Measurements from ENCODE around the gene PAPOLB.

Gene PAPOLB

DNA sequence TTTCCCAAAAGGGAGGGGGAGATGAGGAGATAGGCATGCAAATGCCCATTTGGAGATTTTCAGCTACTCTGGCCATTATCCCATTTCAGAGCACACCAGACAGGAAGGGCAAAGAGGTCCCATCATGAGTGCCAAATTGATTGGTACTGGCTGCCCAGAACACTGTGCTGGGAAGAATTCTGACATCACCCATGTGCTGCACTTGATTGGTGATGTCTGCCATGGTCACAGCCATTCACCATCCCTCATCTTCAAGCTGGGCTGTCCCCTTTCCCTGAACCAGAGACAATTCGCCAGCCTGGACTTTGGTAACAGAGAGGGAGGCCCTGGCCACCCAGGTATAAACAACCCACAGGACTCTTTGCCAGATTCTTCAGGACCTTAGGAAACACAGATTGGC lies 44.9 kb upstream of the PAPOLB start:
- TF ChIP-seq TOX (CRISPR knock-in tag; IDR thresholded peaks at IDR 0.05; ENCODE audit: borderline replicate concordance) (no peak), ZNF70 (CRISPR knock-in tag; IDR thresholded peaks at IDR 0.05) (no peak), ESRRG (CRISPR knock-in tag; IDR thresholded peaks at IDR 0.05) (no peak), OSR1 (CRISPR knock-in tag; IDR thresholded peaks at IDR 0.05) (no peak), ZFP3 (CRISPR knock-in tag; IDR thresholded peaks at IDR 0.05) (no peak), ZC3H10 (CRISPR knock-in tag; IDR thresholded peaks at IDR 0.05) (no peak), ARNTL (CRISPR knock-in tag; IDR thresholded peaks at IDR 0.05; ENCODE audit: borderline replicate concordance, low read depth) (no peak), ZNF565 (CRISPR knock-in tag; conservative IDR thresholded peaks at IDR 0.05; ENCODE audit: low read depth) (no peak), TCF4 (CRISPR knock-in tag; IDR thresholded peaks at IDR 0.05; ENCODE audit: borderline replicate concordance) (no peak), BACH2 (CRISPR knock-in tag; IDR thresholded peaks at IDR 0.05; ENCODE audit: borderline replicate concordance) (no peak), GLIS3 (CRISPR knock-in tag; IDR thresholded peaks at IDR 0.05) (no peak), ZNF8 (CRISPR knock-in tag; IDR thresholded peaks at IDR 0.05) (no peak)
- TF ChIP-seq, protein P1, sequence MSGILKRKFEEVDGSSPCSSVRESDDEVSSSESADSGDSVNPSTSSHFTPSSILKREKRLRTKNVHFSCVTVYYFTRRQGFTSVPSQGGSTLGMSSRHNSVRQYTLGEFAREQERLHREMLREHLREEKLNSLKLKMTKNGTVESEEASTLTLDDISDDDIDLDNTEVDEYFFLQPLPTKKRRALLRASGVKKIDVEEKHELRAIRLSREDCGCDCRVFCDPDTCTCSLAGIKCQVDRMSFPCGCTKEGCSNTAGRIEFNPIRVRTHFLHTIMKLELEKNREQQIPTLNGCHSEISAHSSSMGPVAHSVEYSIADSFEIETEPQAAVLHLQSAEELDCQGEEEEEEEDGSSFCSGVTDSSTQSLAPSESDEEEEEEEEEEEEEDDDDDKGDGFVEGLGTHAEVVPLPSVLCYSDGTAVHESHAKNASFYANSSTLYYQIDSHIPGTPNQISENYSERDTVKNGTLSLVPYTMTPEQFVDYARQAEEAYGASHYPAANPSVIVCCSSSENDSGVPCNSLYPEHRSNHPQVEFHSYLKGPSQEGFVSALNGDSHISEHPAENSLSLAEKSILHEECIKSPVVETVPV (CRISPR knock-in tag; IDR thresholded peaks at IDR 0.05) = no peak
- TF ChIP-seq, protein P2, sequence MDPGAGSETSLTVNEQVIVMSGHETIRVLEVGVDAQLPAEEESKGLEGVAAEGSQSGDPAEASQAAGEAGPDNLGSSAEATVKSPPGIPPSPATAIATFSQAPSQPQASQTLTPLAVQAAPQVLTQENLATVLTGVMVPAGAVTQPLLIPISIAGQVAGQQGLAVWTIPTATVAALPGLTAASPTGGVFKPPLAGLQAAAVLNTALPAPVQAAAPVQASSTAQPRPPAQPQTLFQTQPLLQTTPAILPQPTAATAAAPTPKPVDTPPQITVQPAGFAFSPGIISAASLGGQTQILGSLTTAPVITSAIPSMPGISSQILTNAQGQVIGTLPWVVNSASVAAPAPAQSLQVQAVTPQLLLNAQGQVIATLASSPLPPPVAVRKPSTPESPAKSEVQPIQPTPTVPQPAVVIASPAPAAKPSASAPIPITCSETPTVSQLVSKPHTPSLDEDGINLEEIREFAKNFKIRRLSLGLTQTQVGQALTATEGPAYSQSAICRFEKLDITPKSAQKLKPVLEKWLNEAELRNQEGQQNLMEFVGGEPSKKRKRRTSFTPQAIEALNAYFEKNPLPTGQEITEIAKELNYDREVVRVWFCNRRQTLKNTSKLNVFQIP (CRISPR knock-in tag; IDR thresholded peaks at IDR 0.05; ENCODE audit: borderline replicate concordance, low read depth) = no peak
- TF ChIP-seq, protein P3, sequence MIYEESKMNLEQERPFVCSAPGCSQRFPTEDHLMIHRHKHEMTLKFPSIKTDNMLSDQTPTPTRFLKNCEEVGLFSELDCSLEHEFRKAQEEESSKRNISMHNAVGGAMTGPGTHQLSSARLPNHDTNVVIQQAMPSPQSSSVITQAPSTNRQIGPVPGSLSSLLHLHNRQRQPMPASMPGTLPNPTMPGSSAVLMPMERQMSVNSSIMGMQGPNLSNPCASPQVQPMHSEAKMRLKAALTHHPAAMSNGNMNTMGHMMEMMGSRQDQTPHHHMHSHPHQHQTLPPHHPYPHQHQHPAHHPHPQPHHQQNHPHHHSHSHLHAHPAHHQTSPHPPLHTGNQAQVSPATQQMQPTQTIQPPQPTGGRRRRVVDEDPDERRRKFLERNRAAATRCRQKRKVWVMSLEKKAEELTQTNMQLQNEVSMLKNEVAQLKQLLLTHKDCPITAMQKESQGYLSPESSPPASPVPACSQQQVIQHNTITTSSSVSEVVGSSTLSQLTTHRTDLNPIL (CRISPR knock-in tag; IDR thresholded peaks at IDR 0.05; ENCODE audit: low read depth) = no peak
- ATAC-seq = no peak

DNA sequence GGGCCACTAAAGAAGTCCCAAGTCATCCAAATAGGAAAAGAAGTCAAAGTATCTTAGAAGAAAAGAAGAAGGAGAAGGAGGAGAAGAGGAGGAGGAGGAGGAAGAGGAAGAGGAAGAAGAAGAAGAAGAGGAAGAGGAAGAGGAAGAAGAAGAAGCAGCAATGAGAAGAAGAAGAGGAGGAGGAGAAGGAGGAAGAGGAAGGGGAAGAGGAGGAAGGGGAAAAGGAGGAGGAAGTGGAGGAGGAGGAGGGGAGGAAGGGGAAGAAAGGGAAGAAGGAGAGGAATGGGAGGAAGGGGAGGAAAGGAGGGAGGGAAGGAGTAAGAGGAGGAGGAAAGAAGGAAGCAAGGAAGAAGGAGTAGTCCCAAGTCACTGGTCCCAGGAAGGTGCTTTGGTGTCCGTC lies 43.3 kb upstream of the PAPOLB start:
- ATAC-seq = no peak
- TF ChIP-seq, protein P4, sequence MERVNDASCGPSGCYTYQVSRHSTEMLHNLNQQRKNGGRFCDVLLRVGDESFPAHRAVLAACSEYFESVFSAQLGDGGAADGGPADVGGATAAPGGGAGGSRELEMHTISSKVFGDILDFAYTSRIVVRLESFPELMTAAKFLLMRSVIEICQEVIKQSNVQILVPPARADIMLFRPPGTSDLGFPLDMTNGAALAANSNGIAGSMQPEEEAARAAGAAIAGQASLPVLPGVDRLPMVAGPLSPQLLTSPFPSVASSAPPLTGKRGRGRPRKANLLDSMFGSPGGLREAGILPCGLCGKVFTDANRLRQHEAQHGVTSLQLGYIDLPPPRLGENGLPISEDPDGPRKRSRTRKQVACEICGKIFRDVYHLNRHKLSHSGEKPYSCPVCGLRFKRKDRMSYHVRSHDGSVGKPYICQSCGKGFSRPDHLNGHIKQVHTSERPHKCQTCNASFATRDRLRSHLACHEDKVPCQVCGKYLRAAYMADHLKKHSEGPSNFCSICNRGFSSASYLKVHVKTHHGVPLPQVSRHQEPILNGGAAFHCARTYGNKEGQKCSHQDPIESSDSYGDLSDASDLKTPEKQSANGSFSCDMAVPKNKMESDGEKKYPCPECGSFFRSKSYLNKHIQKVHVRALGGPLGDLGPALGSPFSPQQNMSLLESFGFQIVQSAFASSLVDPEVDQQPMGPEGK (CRISPR knock-in tag; IDR thresholded peaks at IDR 0.05; ENCODE audit: borderline replicate concordance) = no peak
- TF ChIP-seq TCF4 (CRISPR knock-in tag; IDR thresholded peaks at IDR 0.05; ENCODE audit: borderline replicate concordance) = no peak

DNA sequence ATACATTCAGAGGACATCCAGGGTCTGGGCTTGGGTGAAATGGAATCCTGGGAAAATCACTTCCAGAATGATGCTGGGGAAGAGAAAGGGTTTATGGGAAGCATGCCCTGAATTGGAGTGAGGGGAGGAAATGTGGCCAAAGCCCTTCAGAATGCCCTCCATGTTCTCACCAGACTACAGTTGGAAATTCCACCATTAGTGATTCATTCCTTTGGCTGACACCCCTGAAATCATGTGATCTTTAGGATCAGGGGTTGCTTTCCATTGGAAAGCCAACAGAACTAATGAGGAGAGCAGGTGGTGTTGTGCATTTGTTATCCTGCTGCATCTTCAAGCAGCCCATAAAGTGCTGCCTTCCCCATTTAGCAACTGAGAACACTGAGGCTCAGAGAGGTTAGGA lies 42.5 kb upstream of the PAPOLB start:
- TF ChIP-seq GLIS3 (CRISPR knock-in tag; IDR thresholded peaks at IDR 0.05) (no peak), ESRRG (CRISPR knock-in tag; IDR thresholded peaks at IDR 0.05) (no peak), TOX (CRISPR knock-in tag; IDR thresholded peaks at IDR 0.05; ENCODE audit: borderline replicate concordance) (no peak), ZC3H10 (CRISPR knock-in tag; IDR thresholded peaks at IDR 0.05) (no peak), BACH2 (CRISPR knock-in tag; IDR thresholded peaks at IDR 0.05; ENCODE audit: borderline replicate concordance) (no peak)

DNA sequence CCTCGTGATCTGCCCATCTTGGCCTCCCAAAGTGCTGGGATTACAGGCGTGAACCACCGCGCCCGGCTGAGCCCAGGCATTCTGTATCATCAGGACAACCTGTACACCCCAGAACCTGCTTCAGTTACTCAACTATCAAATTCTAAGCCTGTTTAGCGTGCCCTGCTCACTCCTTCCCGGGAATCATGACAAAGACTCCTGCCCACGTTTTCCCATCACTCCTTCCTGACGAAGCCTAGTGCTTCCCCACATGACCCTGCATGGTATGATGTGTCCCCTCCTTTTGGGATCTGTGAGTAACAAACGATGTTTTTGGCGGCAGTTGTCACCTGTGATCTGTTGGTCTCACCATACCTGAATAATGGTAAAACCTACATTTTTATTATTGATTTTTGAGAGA lies 33.9 kb upstream of the PAPOLB start:
- ATAC-seq = no peak
- no peak for TF ChIP-seq ISL1 (CRISPR knock-in tag; IDR thresholded peaks at IDR 0.05)
- TF ChIP-seq, protein P5, sequence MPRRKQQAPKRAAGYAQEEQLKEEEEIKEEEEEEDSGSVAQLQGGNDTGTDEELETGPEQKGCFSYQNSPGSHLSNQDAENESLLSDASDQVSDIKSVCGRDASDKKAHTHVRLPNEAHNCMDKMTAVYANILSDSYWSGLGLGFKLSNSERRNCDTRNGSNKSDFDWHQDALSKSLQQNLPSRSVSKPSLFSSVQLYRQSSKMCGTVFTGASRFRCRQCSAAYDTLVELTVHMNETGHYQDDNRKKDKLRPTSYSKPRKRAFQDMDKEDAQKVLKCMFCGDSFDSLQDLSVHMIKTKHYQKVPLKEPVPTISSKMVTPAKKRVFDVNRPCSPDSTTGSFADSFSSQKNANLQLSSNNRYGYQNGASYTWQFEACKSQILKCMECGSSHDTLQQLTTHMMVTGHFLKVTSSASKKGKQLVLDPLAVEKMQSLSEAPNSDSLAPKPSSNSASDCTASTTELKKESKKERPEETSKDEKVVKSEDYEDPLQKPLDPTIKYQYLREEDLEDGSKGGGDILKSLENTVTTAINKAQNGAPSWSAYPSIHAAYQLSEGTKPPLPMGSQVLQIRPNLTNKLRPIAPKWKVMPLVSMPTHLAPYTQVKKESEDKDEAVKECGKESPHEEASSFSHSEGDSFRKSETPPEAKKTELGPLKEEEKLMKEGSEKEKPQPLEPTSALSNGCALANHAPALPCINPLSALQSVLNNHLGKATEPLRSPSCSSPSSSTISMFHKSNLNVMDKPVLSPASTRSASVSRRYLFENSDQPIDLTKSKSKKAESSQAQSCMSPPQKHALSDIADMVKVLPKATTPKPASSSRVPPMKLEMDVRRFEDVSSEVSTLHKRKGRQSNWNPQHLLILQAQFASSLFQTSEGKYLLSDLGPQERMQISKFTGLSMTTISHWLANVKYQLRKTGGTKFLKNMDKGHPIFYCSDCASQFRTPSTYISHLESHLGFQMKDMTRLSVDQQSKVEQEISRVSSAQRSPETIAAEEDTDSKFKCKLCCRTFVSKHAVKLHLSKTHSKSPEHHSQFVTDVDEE (CRISPR knock-in tag; IDR thresholded peaks at IDR 0.05) = no peak
- TF ChIP-seq ZNF8 (CRISPR knock-in tag; IDR thresholded peaks at IDR 0.05) = no peak

More for the DNA sequence above, 42.5 kb upstream of the PAPOLB start:
- ATAC-seq = no peak

Data from SK-N-SH treated with all-trans-retinoic acid at 6 μM for 48 hours (cell line).